HepG2 (cell line): ENCODE measurements around the gene TMEM223. TPM values are rescaled to one million over a fixed set of nuclear protein-coding genes. Genes with fewer than 3 reads are reported as not detected.

Experiments used
- CTCF ChIP-seq: sonication (generic); formaldehyde crosslinking; IDR thresholded peaks from 2 replicates; pipeline ENCODE4 v1.5.0; 2020; ENCODE audit warnings: mild to moderate bottlenecking, missing genetic modification reagents, moderate library complexity
- HNF1B ChIP-seq: sonication (generic); formaldehyde crosslinking; IDR thresholded peaks from 2 replicates; pipeline ENCODE4 v1.5.1; 2020; ENCODE audit warnings: mild to moderate bottlenecking, moderate library complexity, missing genetic modification reagents
- KLF12 ChIP-seq: sonication (generic); formaldehyde crosslinking; IDR thresholded peaks from 2 replicates; pipeline ENCODE4 v1.4.0; 2020; ENCODE audit warnings: missing genetic modification reagents, borderline replicate concordance
- MXI1 ChIP-seq: IDR thresholded peaks from 3 replicates; pipeline ENCODE4 v1.6.1; 2012; ENCODE audit warnings: low read depth, low read length, inconsistent platforms, borderline replicate concordance
- RAD51 ChIP-seq: fragments of 450-650 bp; IDR thresholded peaks from 2 replicates; pipeline ENCODE4 v1.6.1; 2016; ENCODE audit warnings: borderline replicate concordance
- ZNF615 ChIP-seq: sonication (generic); formaldehyde crosslinking; IDR thresholded peaks from 2 replicates; pipeline ENCODE4 v1.5.0; 2020; ENCODE audit warnings: mild to moderate bottlenecking, missing genetic modification reagents, borderline replicate concordance
- ZNF761 ChIP-seq: sonication (generic); formaldehyde crosslinking; conservative IDR thresholded peaks from 2 replicates; pipeline ENCODE4 v1.4.0; 2020; ENCODE audit warnings: mild to moderate bottlenecking, missing genetic modification reagents
- polyA plus RNA-seq, 8 experiments: library from polyadenylated mRNA; depleted of rRNA in 3 of 8; stranded (reverse) in 7 of 8; unstranded in 1 of 8; fragments of >200 nt; fragmentation: Illumina TruSeq in 4 of 8; extraction: Trizol in 4 of 8; gene quantifications; 2 replicates each; pipeline versions ENCODE4 v1.2.1 to v1.2.3, GENCODE V29; 2011 to 2016; ENCODE audit warnings: low read depth in 4 of 8, missing spikeins in 1 of 8, mixed read lengths in 1 of 8; ENCODE audit not compliant: insufficient read depth in 1 of 8
- total RNA-seq, 5 experiments: library from RNA; depleted of rRNA; stranded (reverse); fragments of >200 nt; fragmentation: Illumina TruSeq; extraction: Trizol; gene quantifications; 2 replicates each; pipeline ENCODE4 v1.2.3, GENCODE V29; 2016; ENCODE audit warnings: low read depth in 1 of 5
- TF ChIP-seq, protein P1 (sequence below): IDR thresholded peaks from 2 replicates; pipeline ENCODE4 v1.6.1; 2016; ENCODE audit warnings: low read depth, missing genetic modification reagents, missing compliant biosample characterization
- TF ChIP-seq, protein P2 (sequence below), 2 experiments: fragments of 450-650 bp in 1 of 2; sonication (generic) in 1 of 2; formaldehyde crosslinking in 1 of 2; IDR thresholded peaks; 2 replicates each; pipeline versions ENCODE4 v1.6.1 to v1.8.0; 2016 to 2022; ENCODE audit warnings: antibody characterized with exemption in 1 of 2, mild to moderate bottlenecking in 1 of 2, missing genetic modification reagents in 1 of 2

The TMEM223 gene
- total and polyA plus RNA-seq, 2 of the 13 experiments (the other 11 are each of a cell fraction or from before 2014, with no cell fraction given) = 19.5 to 24.9 TPM

DNA sequence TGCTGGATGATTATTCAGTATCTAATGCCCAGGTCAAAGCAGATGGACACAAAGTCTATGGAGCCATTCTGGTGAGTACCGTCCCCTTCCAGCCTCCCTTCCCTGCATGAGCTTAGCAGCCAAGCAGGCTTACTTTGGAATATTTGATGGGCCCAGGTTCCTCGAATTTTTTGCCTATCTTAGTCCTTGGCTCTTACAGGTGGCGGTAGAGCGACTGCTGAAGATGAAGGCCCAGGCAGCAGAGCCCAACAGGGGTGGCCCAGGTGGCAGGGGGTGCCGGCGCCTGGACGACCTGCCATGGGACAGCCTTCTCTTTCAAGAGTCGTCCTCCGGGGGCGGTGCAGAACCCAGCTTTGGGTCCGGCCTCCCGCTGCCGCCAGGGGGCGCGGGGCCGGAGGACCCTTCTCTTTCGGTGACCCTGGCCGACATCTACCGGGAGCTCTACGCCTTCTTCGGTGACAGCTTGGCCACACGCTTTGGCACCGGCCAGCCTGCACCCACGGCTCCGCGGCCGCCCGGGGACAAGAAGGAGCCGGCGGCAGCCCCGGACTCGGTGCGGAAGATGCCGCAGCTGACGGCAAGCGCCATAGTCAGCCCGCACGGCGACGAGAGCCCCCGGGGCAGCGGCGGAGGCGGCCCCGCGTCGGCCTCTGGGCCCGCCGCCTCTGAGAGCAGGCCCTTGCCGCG lies 5.3 kb downstream of the TMEM223 start (continued):
- TF ChIP-seq RAD51 (no peak), CTCF (peak; percentile 95), HNF1B (CRISPR knock-in tag) (0 out of 2 replicates have a peak, but pooled peaks have one; percentile 21), ZNF761 (CRISPR knock-in tag) (no peak; the same call in 1 of the 2 replicates), ZNF615 (CRISPR knock-in tag) (0 out of 2 replicates have a peak, but pooled peaks have one; percentile 58), MXI1 (0 out of 3 replicates have a peak, but pooled peaks have one; percentile 31), KLF12 (CRISPR knock-in tag) (peak; percentile 51; the same call in 1 of the 2 replicates)
- TF ChIP-seq, protein P1, sequence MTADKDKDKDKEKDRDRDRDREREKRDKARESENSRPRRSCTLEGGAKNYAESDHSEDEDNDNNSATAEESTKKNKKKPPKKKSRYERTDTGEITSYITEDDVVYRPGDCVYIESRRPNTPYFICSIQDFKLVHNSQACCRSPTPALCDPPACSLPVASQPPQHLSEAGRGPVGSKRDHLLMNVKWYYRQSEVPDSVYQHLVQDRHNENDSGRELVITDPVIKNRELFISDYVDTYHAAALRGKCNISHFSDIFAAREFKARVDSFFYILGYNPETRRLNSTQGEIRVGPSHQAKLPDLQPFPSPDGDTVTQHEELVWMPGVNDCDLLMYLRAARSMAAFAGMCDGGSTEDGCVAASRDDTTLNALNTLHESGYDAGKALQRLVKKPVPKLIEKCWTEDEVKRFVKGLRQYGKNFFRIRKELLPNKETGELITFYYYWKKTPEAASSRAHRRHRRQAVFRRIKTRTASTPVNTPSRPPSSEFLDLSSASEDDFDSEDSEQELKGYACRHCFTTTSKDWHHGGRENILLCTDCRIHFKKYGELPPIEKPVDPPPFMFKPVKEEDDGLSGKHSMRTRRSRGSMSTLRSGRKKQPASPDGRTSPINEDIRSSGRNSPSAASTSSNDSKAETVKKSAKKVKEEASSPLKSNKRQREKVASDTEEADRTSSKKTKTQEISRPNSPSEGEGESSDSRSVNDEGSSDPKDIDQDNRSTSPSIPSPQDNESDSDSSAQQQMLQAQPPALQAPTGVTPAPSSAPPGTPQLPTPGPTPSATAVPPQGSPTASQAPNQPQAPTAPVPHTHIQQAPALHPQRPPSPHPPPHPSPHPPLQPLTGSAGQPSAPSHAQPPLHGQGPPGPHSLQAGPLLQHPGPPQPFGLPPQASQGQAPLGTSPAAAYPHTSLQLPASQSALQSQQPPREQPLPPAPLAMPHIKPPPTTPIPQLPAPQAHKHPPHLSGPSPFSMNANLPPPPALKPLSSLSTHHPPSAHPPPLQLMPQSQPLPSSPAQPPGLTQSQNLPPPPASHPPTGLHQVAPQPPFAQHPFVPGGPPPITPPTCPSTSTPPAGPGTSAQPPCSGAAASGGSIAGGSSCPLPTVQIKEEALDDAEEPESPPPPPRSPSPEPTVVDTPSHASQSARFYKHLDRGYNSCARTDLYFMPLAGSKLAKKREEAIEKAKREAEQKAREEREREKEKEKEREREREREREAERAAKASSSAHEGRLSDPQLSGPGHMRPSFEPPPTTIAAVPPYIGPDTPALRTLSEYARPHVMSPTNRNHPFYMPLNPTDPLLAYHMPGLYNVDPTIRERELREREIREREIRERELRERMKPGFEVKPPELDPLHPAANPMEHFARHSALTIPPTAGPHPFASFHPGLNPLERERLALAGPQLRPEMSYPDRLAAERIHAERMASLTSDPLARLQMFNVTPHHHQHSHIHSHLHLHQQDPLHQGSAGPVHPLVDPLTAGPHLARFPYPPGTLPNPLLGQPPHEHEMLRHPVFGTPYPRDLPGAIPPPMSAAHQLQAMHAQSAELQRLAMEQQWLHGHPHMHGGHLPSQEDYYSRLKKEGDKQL (CRISPR knock-in tag) = no peak
- TF ChIP-seq, protein P2, sequence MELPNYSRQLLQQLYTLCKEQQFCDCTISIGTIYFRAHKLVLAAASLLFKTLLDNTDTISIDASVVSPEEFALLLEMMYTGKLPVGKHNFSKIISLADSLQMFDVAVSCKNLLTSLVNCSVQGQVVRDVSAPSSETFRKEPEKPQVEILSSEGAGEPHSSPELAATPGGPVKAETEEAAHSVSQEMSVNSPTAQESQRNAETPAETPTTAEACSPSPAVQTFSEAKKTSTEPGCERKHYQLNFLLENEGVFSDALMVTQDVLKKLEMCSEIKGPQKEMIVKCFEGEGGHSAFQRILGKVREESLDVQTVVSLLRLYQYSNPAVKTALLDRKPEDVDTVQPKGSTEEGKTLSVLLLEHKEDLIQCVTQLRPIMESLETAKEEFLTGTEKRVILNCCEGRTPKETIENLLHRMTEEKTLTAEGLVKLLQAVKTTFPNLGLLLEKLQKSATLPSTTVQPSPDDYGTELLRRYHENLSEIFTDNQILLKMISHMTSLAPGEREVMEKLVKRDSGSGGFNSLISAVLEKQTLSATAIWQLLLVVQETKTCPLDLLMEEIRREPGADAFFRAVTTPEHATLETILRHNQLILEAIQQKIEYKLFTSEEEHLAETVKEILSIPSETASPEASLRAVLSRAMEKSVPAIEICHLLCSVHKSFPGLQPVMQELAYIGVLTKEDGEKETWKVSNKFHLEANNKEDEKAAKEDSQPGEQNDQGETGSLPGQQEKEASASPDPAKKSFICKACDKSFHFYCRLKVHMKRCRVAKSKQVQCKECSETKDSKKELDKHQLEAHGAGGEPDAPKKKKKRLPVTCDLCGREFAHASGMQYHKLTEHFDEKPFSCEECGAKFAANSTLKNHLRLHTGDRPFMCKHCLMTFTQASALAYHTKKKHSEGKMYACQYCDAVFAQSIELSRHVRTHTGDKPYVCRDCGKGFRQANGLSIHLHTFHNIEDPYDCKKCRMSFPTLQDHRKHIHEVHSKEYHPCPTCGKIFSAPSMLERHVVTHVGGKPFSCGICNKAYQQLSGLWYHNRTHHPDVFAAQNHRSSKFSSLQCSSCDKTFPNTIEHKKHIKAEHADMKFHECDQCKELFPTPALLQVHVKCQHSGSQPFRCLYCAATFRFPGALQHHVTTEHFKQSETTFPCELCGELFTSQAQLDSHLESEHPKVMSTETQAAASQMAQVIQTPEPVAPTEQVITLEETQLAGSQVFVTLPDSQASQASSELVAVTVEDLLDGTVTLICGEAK (IDR thresholded peaks at IDR 0.05) = no peak
- TF ChIP-seq, protein P2 (CRISPR knock-in tag; IDR thresholded peaks at IDR 0.05) = 0 out of 2 replicates have a peak, but pooled peaks have one; percentile 3
